GM23338 (cell line): Measurements from ENCODE around the gene RCAN1. TPM values are rescaled to one million over a fixed set of nuclear protein-coding genes. Genes with fewer than 3 reads are reported as not detected.

Experiments used
- ATAC-seq: fragments of 200-7000 bp; cut with Tn5 transposase; 3 replicates; pipeline ENCODE4 v1.9.1; 2020
- DNase-seq: peaks from one replicate; pipeline ENCODE4 v3.0.0-alpha.2; 2015; ENCODE audit warnings: low spot score
- H2AFZ ChIP-seq: fragments of 200-600 bp; sonication (generic); 2 replicates; pipeline ENCODE4 v1.8.0; 2016; ENCODE audit warnings: antibody characterized with exemption, mild to moderate bottlenecking, moderate library complexity
- H3F3A ChIP-seq: fragments of 200-600 bp; sonication (generic); replicated peaks from 2 replicates; pipeline ENCODE4 v1.8.0; 2017; ENCODE audit warnings: antibody characterized with exemption, mixed run types, low read depth
- H3K27ac ChIP-seq: fragments of 200-600 bp; sonication (generic); 2 replicates; pipeline ENCODE4 v1.6.1; 2016; ENCODE audit warnings: low read depth
- H3K27me3 ChIP-seq: fragments of 200-600 bp; sonication (generic); 2 replicates; pipeline ENCODE4 v1.8.0; 2016; ENCODE audit warnings: mild to moderate bottlenecking, mixed run types, moderate library complexity; ENCODE audit not compliant: insufficient read depth
- H3K36me3 ChIP-seq: fragments of 200-600 bp; sonication (generic); 2 replicates; pipeline ENCODE4 v1.8.0; 2016; ENCODE audit warnings: mild to moderate bottlenecking; ENCODE audit not compliant: insufficient read depth
- H3K4me1 ChIP-seq: fragments of 200-600 bp; sonication (generic); 2 replicates; pipeline ENCODE4 v1.8.0; 2016; ENCODE audit warnings: mild to moderate bottlenecking, moderate library complexity; ENCODE audit not compliant: insufficient read depth
- H3K4me2 ChIP-seq: fragments of 200-600 bp; sonication (generic); 2 replicates; pipeline ENCODE4 v1.7.1; 2017; ENCODE audit warnings: mixed run types
- H3K4me3 ChIP-seq: fragments of 200-600 bp; sonication (generic); 2 replicates; pipeline ENCODE4 v1.6.1; 2016; ENCODE audit warnings: mixed run types
- H3K79me2 ChIP-seq: fragments of 200-600 bp; sonication (generic); replicated peaks from 2 replicates; pipeline ENCODE4 v1.8.0; 2017; ENCODE audit warnings: mild to moderate bottlenecking; ENCODE audit not compliant: insufficient read depth
- H3K9me2 ChIP-seq: fragments of 200-600 bp; sonication (generic); 2 replicates; pipeline ENCODE4 v1.8.0; 2017; ENCODE audit not compliant: insufficient read depth
- H4K20me1 ChIP-seq: fragments of 200-600 bp; sonication (generic); replicated peaks from 2 replicates; pipeline ENCODE4 v1.8.0; 2017; ENCODE audit warnings: mild to moderate bottlenecking; ENCODE audit not compliant: insufficient read depth
- H3K27ac Mint-ChIP-seq: 2 replicates; pipeline ENCODE4 v1.8.0; 2020; ENCODE audit warnings: inconsistent platforms, mild to moderate bottlenecking, moderate library complexity, mixed read lengths
- H3K27me3 Mint-ChIP-seq: 3 replicates; pipeline ENCODE4 v1.8.0; 2022; ENCODE audit warnings: low read depth, mild to moderate bottlenecking, moderate library complexity, mixed read lengths, inconsistent platforms; ENCODE audit not compliant: insufficient read depth, poor library complexity
- H3K36me3 Mint-ChIP-seq: 3 replicates; pipeline ENCODE4 v1.8.0; 2021; ENCODE audit warnings: low read depth, mild to moderate bottlenecking, inconsistent platforms, moderate library complexity, mixed read lengths
- H3K4me1 Mint-ChIP-seq: 3 replicates; pipeline ENCODE4 v1.8.0; 2020; ENCODE audit warnings: mild to moderate bottlenecking, inconsistent platforms, mixed read lengths
- H3K4me3 Mint-ChIP-seq: 3 replicates; pipeline ENCODE4 v1.8.0; 2021; ENCODE audit warnings: moderate library complexity, mild to moderate bottlenecking, inconsistent platforms, mixed read lengths
- H3K9me3 Mint-ChIP-seq: 3 replicates; pipeline ENCODE4 v1.8.0; 2020; ENCODE audit warnings: moderate library complexity, mild to moderate bottlenecking, inconsistent platforms, mixed read lengths
- CREB1 ChIP-seq: fragments of 250-450 bp; sonication (Bioruptor Pico); IDR thresholded peaks from 2 replicates; pipeline ENCODE4 v1.5.0; 2020; ENCODE audit warnings: low read depth, mild to moderate bottlenecking, moderate library complexity
- ETS1 ChIP-seq: IDR thresholded peaks from 2 replicates; pipeline ENCODE4 v1.6.1; 2016; ENCODE audit warnings: antibody characterized with exemption
- EZH2 ChIP-seq: fragments of 200-600 bp; sonication (generic); IDR thresholded peaks from one replicate; pipeline ENCODE4 v1.8.0; 2017; ENCODE audit warnings: antibody characterized with exemption, mild to moderate bottlenecking, low read depth; ENCODE audit not compliant: unreplicated experiment
- EZH2phosphoT487 ChIP-seq: fragments of 200-600 bp; sonication (generic); IDR thresholded peaks from one replicate; pipeline ENCODE4 v1.8.1; 2018; ENCODE audit warnings: antibody characterized with exemption; ENCODE audit not compliant: unreplicated experiment
- JUNB ChIP-seq: IDR thresholded peaks from one replicate; pipeline ENCODE4 v1.6.1; 2016; ENCODE audit warnings: antibody characterized with exemption; ENCODE audit not compliant: unreplicated experiment
- NANOG ChIP-seq: IDR thresholded peaks from 2 replicates; pipeline ENCODE4 v1.6.1; 2016; ENCODE audit warnings: antibody characterized with exemption, borderline replicate concordance
- POLR2AphosphoS5 ChIP-seq: IDR thresholded peaks from 2 replicates; pipeline ENCODE4 v1.6.1; 2016; ENCODE audit warnings: antibody characterized with exemption, low read depth
- REST ChIP-seq: IDR thresholded peaks from one replicate; pipeline ENCODE4 v1.6.1; 2018; ENCODE audit warnings: antibody characterized with exemption; ENCODE audit not compliant: unreplicated experiment
- STAT1 ChIP-seq: IDR thresholded peaks from one replicate; pipeline ENCODE4 v1.6.1; 2016; ENCODE audit warnings: antibody characterized with exemption; ENCODE audit not compliant: unreplicated experiment
- ZNF114 ChIP-seq: fragments of 250-450 bp; sonication (Bioruptor Pico); IDR thresholded peaks from 2 replicates; pipeline ENCODE4 v1.5.0; 2020; ENCODE audit warnings: mild to moderate bottlenecking, moderate library complexity
- ZNF331 ChIP-seq: fragments of 250-450 bp; sonication (Bioruptor Pico); IDR thresholded peaks from 2 replicates; pipeline ENCODE4 v1.5.0; 2020; ENCODE audit warnings: low read depth, mild to moderate bottlenecking, moderate library complexity
- polyA plus RNA-seq: library from polyadenylated mRNA; unstranded; fragments of >200 nt; fragmentation: Nextera tagmentation; extraction: Ambion mirVana; gene quantifications from 2 replicates; pipeline ENCODE4 v1.2.1, GENCODE V29; 2016
- total RNA-seq: library from RNA; depleted of rRNA; stranded (reverse); fragments of >200 nt; shearing (Covaris generic); gene quantifications from 2 replicates; pipeline ENCODE4 v1.2.3, GENCODE V29; 2014

Gene RCAN1
- total and polyA plus RNA-seq, 2 experiments from 2014 or later: 3.7 to 5.2 TPM

GRCh38 chr21:34644825-34645224, 29.9 kb upstream of the RCAN1 start:
- H3K27ac ChIP-seq: no peak overlapping the region
- TF ChIP-seq JUNB (no peak), EZH2 (no peak), CREB1 (CRISPR knock-in tag) (no peak), REST (no peak), STAT1 (no peak), ZNF114 (no peak), ETS1 (no peak), ZNF331 (CRISPR knock-in tag) (no peak)

GRCh38 chr21:34642211-34643075, 27.5 kb upstream of the RCAN1 start:
- Mint-ChIP-seq H3K9me3 (no peaks in the 10 kb centered on the region; the same call in none of the 3 replicates), H3K4me3 (no peak overlapping the region), H3K27ac (no peak overlapping the region), H3K4me1 (peaks cover 2% of the 10 kb centered on the region; the same call in 1 of the 3 replicates), H3K27me3 (peaks cover 5% of the 10 kb centered on the region), H3K36me3 (no peaks in the 10 kb centered on the region)
- H3K4me2 ChIP-seq: no peak overlapping the region
- no peaks in the 10 kb centered on the region for H3K79me2 ChIP-seq
- no peaks in the 10 kb centered on the region for H4K20me1 ChIP-seq
- ATAC-seq (no peak), DNase-seq (no peak)
- no peak overlapping the region for H2AFZ ChIP-seq
- H3K36me3 ChIP-seq: no peaks in the 10 kb centered on the region
- H3K9me2 ChIP-seq: peaks cover 8% of the 10 kb centered on the region; the same call in 1 of the 2 replicates
- no peaks in the 10 kb centered on the region for H3K4me1 ChIP-seq
- no peak overlapping the region for H3K27ac ChIP-seq
- H3K27me3 ChIP-seq: no peaks in the 10 kb centered on the region
- no peaks in the 10 kb centered on the region for H3F3A ChIP-seq
- no peak overlapping the region for H3K4me3 ChIP-seq
- no peak for TF ChIP-seq ZNF331 (CRISPR knock-in tag)
- no peak for TF ChIP-seq NANOG
- TF ChIP-seq JUNB: no peak
- TF ChIP-seq EZH2: no peak
- no peak for TF ChIP-seq ZNF114
- TF ChIP-seq ETS1: no peak
- TF ChIP-seq EZH2phosphoT487: no peak
- TF ChIP-seq POLR2AphosphoS5: no peak
- no peak for TF ChIP-seq CREB1 (CRISPR knock-in tag)
- no peak for TF ChIP-seq STAT1
- TF ChIP-seq REST: no peak

More at GRCh38 chr21:34644825-34645224, 29.9 kb upstream of the RCAN1 start:
- H3F3A ChIP-seq: no peaks in the 10 kb centered on the region
- no peak for ATAC-seq
- no peak for DNase-seq
- no peak overlapping the region for H3K4me2 ChIP-seq
- H3K27ac Mint-ChIP-seq: no peak overlapping the region
- H3K4me1 Mint-ChIP-seq: peaks cover 2% of the 10 kb centered on the region; the same call in 1 of the 3 replicates
- H2AFZ ChIP-seq: no peak overlapping the region
- no peaks in the 10 kb centered on the region for H3K79me2 ChIP-seq
- no peaks in the 10 kb centered on the region for H3K36me3 ChIP-seq
- H4K20me1 ChIP-seq: no peaks in the 10 kb centered on the region
- no peak overlapping the region for H3K4me3 ChIP-seq
- no peaks in the 10 kb centered on the region; the same call in none of the 3 replicates for H3K9me3 Mint-ChIP-seq
- H3K36me3 Mint-ChIP-seq: no peaks in the 10 kb centered on the region
- H3K27me3 ChIP-seq: no peaks in the 10 kb centered on the region
- peaks cover 9% of the 10 kb centered on the region for H3K27me3 Mint-ChIP-seq
- no peak overlapping the region for H3K4me3 Mint-ChIP-seq
- no peaks in the 10 kb centered on the region for H3K9me2 ChIP-seq
- no peaks in the 10 kb centered on the region for H3K4me1 ChIP-seq
